Neural cell (in vitro differentiated cells): ENCODE results near the gene CBLL2.

ENCODE experiments used
- EP300 ChIP-seq: fragments of 450-650 bp; conservative IDR thresholded peaks from 2 replicates; pipeline ENCODE4 v1.6.1; 2014; ENCODE audit warnings: antibody characterized with exemption, mild to moderate bottlenecking, moderate library complexity; ENCODE audit not compliant: poor library complexity, severe bottlenecking
- EZH2 ChIP-seq: fragments of 200-600, 300-800 bp; shearing (Covaris generic), sonication (generic); IDR thresholded peaks from 2 replicates; pipeline ENCODE4 v1.6.1; 2014; ENCODE audit warnings: antibody characterized with exemption, low read length, borderline replicate concordance, mild to moderate bottlenecking; ENCODE audit not compliant: insufficient read depth, poor library complexity, severe bottlenecking
- POLR2AphosphoS5 ChIP-seq: IDR thresholded peaks from 2 replicates; pipeline ENCODE4 v1.6.1; 2012
- TAF1 ChIP-seq: IDR thresholded peaks from 2 replicates; pipeline ENCODE4 v1.6.1; 2012; ENCODE audit warnings: low read depth
- TF ChIP-seq, protein P1 (sequence below): fragments of 450-650 bp; IDR thresholded peaks from 2 replicates; pipeline ENCODE4 v1.5.1; 2014; ENCODE audit warnings: antibody characterized with exemption, mild to moderate bottlenecking, moderate library complexity; ENCODE audit not compliant: poor library complexity, severe bottlenecking
- TF ChIP-seq, protein P2 (sequence below): IDR thresholded peaks from 2 replicates; pipeline ENCODE4 v1.6.1; 2012; ENCODE audit warnings: borderline replicate concordance

DNA sequence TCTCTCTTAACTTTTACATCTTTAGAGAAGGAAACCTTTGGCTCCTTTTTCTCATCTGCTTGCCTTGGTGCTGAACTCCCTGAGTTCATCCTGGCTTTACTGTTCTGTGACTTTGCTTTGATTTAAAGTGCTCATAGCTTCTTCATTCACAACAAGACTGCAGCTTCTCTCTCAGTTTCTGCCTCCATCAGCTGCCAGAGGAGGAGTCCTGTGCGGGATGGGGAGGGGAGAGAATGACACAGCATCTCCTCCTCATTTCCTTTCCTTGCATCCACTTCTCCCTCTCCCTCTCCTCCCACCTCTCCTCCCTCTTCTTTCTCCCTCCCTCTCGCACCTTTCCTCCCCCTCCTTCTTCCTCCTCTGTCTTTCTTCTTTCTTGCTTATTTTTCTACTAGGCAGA, 42.0 kb downstream of the CBLL2 start:
- TF ChIP-seq TAF1, result no peak
- TF ChIP-seq, protein P1, sequence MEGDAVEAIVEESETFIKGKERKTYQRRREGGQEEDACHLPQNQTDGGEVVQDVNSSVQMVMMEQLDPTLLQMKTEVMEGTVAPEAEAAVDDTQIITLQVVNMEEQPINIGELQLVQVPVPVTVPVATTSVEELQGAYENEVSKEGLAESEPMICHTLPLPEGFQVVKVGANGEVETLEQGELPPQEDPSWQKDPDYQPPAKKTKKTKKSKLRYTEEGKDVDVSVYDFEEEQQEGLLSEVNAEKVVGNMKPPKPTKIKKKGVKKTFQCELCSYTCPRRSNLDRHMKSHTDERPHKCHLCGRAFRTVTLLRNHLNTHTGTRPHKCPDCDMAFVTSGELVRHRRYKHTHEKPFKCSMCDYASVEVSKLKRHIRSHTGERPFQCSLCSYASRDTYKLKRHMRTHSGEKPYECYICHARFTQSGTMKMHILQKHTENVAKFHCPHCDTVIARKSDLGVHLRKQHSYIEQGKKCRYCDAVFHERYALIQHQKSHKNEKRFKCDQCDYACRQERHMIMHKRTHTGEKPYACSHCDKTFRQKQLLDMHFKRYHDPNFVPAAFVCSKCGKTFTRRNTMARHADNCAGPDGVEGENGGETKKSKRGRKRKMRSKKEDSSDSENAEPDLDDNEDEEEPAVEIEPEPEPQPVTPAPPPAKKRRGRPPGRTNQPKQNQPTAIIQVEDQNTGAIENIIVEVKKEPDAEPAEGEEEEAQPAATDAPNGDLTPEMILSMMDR, result no peak
- no peak for TF ChIP-seq EP300
- no peak for TF ChIP-seq POLR2AphosphoS5
- TF ChIP-seq, protein P2, sequence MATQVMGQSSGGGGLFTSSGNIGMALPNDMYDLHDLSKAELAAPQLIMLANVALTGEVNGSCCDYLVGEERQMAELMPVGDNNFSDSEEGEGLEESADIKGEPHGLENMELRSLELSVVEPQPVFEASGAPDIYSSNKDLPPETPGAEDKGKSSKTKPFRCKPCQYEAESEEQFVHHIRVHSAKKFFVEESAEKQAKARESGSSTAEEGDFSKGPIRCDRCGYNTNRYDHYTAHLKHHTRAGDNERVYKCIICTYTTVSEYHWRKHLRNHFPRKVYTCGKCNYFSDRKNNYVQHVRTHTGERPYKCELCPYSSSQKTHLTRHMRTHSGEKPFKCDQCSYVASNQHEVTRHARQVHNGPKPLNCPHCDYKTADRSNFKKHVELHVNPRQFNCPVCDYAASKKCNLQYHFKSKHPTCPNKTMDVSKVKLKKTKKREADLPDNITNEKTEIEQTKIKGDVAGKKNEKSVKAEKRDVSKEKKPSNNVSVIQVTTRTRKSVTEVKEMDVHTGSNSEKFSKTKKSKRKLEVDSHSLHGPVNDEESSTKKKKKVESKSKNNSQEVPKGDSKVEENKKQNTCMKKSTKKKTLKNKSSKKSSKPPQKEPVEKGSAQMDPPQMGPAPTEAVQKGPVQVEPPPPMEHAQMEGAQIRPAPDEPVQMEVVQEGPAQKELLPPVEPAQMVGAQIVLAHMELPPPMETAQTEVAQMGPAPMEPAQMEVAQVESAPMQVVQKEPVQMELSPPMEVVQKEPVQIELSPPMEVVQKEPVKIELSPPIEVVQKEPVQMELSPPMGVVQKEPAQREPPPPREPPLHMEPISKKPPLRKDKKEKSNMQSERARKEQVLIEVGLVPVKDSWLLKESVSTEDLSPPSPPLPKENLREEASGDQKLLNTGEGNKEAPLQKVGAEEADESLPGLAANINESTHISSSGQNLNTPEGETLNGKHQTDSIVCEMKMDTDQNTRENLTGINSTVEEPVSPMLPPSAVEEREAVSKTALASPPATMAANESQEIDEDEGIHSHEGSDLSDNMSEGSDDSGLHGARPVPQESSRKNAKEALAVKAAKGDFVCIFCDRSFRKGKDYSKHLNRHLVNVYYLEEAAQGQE, result no peak
- no peak for TF ChIP-seq EZH2
